Neural cell (in vitro differentiated cells): ENCODE data around the gene PLCE1. TPM values are rescaled to one million over a fixed set of nuclear protein-coding genes. Genes with fewer than 3 reads are reported as not detected.

ENCODE experiments used
- H2AFZ ChIP-seq: fragments of 200-600, 300-800 bp; sonication (generic), shearing (Covaris generic); 2 replicates; pipeline ENCODE4 v1.6.0; 2014; ENCODE audit warnings: low read depth, mild to moderate bottlenecking, antibody characterized with exemption, low read length, moderate library complexity
- H3F3A ChIP-seq: fragments of 200-600 bp; shearing (Covaris generic); 2 replicates; pipeline ENCODE4 v1.6.1; 2016; ENCODE audit warnings: mild to moderate bottlenecking, moderate library complexity, mixed read lengths, antibody characterized with exemption, low read length; ENCODE audit not compliant: insufficient read depth, poor library complexity, severe bottlenecking
- H3K27ac ChIP-seq: fragments of 200-600, 300-800 bp; sonication (generic), shearing (Covaris generic); 2 replicates; pipeline ENCODE4 v1.5.1; 2014; ENCODE audit warnings: mild to moderate bottlenecking, low read length, moderate library complexity
- H3K27me3 ChIP-seq: fragments of 300-800, 200-600 bp; sonication (generic), shearing (Covaris generic); 2 replicates; pipeline ENCODE4 v1.6.0; 2014; ENCODE audit warnings: mild to moderate bottlenecking, low read depth, low read length, moderate library complexity; ENCODE audit not compliant: insufficient read depth
- H3K36me3 ChIP-seq: fragments of 300-800, 200-600 bp; sonication (generic), shearing (Covaris generic); 2 replicates; pipeline ENCODE4 v1.5.1; 2014; ENCODE audit warnings: mild to moderate bottlenecking, antibody characterized with exemption, low read length, moderate library complexity; ENCODE audit not compliant: insufficient read depth
- H3K4me2 ChIP-seq: fragments of 300-800, 200-600 bp; sonication (generic), shearing (Covaris generic); 2 replicates; pipeline ENCODE4 v1.6.0; 2014; ENCODE audit warnings: mild to moderate bottlenecking, low read length
- H3K4me3 ChIP-seq: fragments of 300-800, 200-600 bp; sonication (generic), shearing (Covaris generic); 2 replicates; pipeline ENCODE4 v1.5.1; 2014; ENCODE audit warnings: mild to moderate bottlenecking, low read length, moderate library complexity
- H3K79me2 ChIP-seq: fragments of 200-600 bp; shearing (Covaris generic); replicated peaks from 2 replicates; pipeline ENCODE4 v1.6.0; 2014; ENCODE audit warnings: mild to moderate bottlenecking, low read length, moderate library complexity; ENCODE audit not compliant: insufficient read depth
- H3K9ac ChIP-seq: fragments of 300-800, 200-600 bp; sonication (generic), shearing (Covaris generic); 2 replicates; pipeline ENCODE4 v1.6.1; 2016; ENCODE audit warnings: mild to moderate bottlenecking, low read length, mixed read lengths
- H3K9me2 ChIP-seq: fragments of 200-600 bp; shearing (Covaris generic); 2 replicates; pipeline ENCODE4 v1.6.1; 2016; ENCODE audit warnings: mild to moderate bottlenecking, low read length, mixed read lengths; ENCODE audit not compliant: insufficient read depth
- H3K9me3 ChIP-seq: fragments of 200-600, 300-800 bp; sonication (generic), shearing (Covaris generic); 2 replicates; pipeline ENCODE4 v1.6.1; 2016; ENCODE audit warnings: mild to moderate bottlenecking, mixed run types, low read length, moderate library complexity, mixed read lengths
- H4K20me1 ChIP-seq: fragments of 200-600 bp; shearing (Covaris generic); 2 replicates; pipeline ENCODE4 v1.6.1; 2016; ENCODE audit warnings: mild to moderate bottlenecking, mixed run types; ENCODE audit not compliant: insufficient read depth
- EP300 ChIP-seq: fragments of 450-650 bp; conservative IDR thresholded peaks from 2 replicates; pipeline ENCODE4 v1.6.1; 2014; ENCODE audit warnings: antibody characterized with exemption, mild to moderate bottlenecking, moderate library complexity; ENCODE audit not compliant: poor library complexity, severe bottlenecking
- EZH2 ChIP-seq: fragments of 200-600, 300-800 bp; shearing (Covaris generic), sonication (generic); IDR thresholded peaks from 2 replicates; pipeline ENCODE4 v1.6.1; 2014; ENCODE audit warnings: antibody characterized with exemption, low read length, borderline replicate concordance, mild to moderate bottlenecking; ENCODE audit not compliant: insufficient read depth, poor library complexity, severe bottlenecking
- MXI1 ChIP-seq: fragments of 450-650 bp; conservative IDR thresholded peaks from 2 replicates; pipeline ENCODE4 v1.6.1; 2014; ENCODE audit warnings: antibody characterized with exemption, mild to moderate bottlenecking; ENCODE audit not compliant: poor library complexity, severe bottlenecking
- POLR2AphosphoS5 ChIP-seq: IDR thresholded peaks from 2 replicates; pipeline ENCODE4 v1.6.1; 2012
- RAD21 ChIP-seq: fragments of 450-650 bp; conservative IDR thresholded peaks from 2 replicates; pipeline ENCODE4 v1.6.1; 2014; ENCODE audit warnings: antibody characterized with exemption, mild to moderate bottlenecking, moderate library complexity
- SMC3 ChIP-seq: fragments of 450-650 bp; conservative IDR thresholded peaks from 2 replicates; pipeline ENCODE4 v1.6.1; 2014; ENCODE audit warnings: antibody characterized with exemption, mild to moderate bottlenecking, moderate library complexity; ENCODE audit not compliant: poor library complexity
- TAF1 ChIP-seq: IDR thresholded peaks from 2 replicates; pipeline ENCODE4 v1.6.1; 2012; ENCODE audit warnings: low read depth
- polyA plus RNA-seq: library from polyadenylated mRNA; depleted of rRNA; stranded (reverse); fragments of >200 nt; gene quantifications from 2 replicates; pipeline ENCODE4 v1.2.3, GENCODE V29; 2014
- TF ChIP-seq, protein P1 (sequence below): IDR thresholded peaks from 2 replicates; pipeline ENCODE4 v1.6.1; 2012; ENCODE audit warnings: borderline replicate concordance
- TF ChIP-seq, protein P2 (sequence below): fragments of 450-650 bp; IDR thresholded peaks from 2 replicates; pipeline ENCODE4 v1.5.1; 2014; ENCODE audit warnings: antibody characterized with exemption, mild to moderate bottlenecking, moderate library complexity; ENCODE audit not compliant: poor library complexity, severe bottlenecking

The PLCE1 gene
- polyA plus RNA-seq, 1 donor from 2014 or later: 0.22 TPM

DNA sequence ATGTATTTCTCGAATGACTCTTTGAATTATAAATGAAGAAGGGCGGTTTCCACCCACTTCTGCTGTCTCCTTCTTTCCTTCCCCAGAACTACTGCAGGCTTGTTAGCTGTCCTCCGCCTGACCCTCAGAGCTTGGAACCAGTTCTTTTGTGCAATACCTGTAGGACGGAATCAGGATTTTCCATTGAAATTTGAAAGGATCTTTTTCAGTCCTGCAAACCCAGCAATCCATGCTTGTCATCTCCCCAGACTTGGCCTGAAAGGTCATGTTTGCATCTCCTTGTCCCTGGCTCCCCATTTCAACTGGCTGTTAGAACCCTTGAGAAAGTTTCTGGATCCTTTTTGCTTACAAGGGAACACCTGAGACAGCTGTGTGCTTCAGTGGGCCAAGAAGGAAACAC is 47.5 kb downstream of the PLCE1 start:
- H3K79me2 ChIP-seq: no peaks in the 10 kb centered on the region
- H3K27me3 ChIP-seq: no peaks in the 10 kb centered on the region
- TF ChIP-seq POLR2AphosphoS5 (no peak), TAF1 (no peak), SMC3 (no peak), EZH2 (no peak)
- TF ChIP-seq, protein P1, sequence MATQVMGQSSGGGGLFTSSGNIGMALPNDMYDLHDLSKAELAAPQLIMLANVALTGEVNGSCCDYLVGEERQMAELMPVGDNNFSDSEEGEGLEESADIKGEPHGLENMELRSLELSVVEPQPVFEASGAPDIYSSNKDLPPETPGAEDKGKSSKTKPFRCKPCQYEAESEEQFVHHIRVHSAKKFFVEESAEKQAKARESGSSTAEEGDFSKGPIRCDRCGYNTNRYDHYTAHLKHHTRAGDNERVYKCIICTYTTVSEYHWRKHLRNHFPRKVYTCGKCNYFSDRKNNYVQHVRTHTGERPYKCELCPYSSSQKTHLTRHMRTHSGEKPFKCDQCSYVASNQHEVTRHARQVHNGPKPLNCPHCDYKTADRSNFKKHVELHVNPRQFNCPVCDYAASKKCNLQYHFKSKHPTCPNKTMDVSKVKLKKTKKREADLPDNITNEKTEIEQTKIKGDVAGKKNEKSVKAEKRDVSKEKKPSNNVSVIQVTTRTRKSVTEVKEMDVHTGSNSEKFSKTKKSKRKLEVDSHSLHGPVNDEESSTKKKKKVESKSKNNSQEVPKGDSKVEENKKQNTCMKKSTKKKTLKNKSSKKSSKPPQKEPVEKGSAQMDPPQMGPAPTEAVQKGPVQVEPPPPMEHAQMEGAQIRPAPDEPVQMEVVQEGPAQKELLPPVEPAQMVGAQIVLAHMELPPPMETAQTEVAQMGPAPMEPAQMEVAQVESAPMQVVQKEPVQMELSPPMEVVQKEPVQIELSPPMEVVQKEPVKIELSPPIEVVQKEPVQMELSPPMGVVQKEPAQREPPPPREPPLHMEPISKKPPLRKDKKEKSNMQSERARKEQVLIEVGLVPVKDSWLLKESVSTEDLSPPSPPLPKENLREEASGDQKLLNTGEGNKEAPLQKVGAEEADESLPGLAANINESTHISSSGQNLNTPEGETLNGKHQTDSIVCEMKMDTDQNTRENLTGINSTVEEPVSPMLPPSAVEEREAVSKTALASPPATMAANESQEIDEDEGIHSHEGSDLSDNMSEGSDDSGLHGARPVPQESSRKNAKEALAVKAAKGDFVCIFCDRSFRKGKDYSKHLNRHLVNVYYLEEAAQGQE: no peak
- H3K4me3 ChIP-seq: no peak overlapping the region
- H2AFZ ChIP-seq: no peak overlapping the region
- no peak overlapping the region for H3K27ac ChIP-seq
- H3F3A ChIP-seq: no peaks in the 10 kb centered on the region
- no peak overlapping the region for H3K4me2 ChIP-seq
- H3K36me3 ChIP-seq: no peaks in the 10 kb centered on the region
- no peaks in the 10 kb centered on the region for H4K20me1 ChIP-seq
- H3K9me2 ChIP-seq: no peaks in the 10 kb centered on the region
- H3K9ac ChIP-seq: no peak overlapping the region
- no peaks in the 10 kb centered on the region for H3K9me3 ChIP-seq

DNA sequence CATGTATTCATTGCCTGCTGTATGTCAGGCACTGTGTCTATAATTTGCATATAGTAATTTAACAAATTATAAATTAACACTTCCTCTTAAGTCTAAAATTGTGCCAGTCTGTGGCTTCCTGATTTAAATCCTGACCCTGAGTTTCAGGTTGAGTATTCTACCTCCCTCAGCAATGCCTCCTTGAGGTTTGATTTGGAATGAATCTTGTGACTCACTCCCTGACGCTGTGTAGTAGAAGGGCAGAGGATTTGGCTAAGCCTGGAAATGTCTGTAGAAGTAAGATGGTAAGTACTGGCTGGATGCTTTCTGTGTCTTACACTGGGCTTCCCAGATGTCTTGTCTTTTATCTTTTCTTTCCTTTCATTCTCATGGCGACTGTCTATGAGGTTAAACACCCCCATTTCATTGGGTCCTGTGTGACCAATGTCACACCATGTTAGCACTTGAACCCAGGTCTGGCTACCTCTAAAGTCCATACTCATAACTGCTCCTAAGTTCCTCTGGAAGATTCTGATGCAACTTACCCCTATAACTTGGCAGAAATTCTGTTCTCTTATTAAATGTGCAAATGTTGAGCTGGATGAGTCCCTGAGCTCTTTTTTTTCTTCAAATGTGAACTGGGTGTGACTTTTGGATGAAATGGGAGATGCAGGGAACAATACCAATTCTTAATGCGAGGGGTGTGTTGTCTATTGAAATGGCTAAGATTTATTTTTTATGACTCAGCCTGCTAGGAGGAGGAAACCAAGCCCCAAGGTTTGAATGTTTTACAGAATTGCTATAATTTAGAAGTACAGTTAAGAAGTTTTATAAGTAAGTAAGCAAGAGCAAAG is 48.5 kb downstream of the PLCE1 start:
- Histone ChIP-seq H3K27ac (no peak overlapping the region), H4K20me1 (no peaks in the 10 kb centered on the region), H3K4me2 (no peak overlapping the region), H3K4me3 (no peak overlapping the region), H3K9ac (no peak overlapping the region), H2AFZ (no peak overlapping the region), H3K36me3 (no peaks in the 10 kb centered on the region), H3K9me3 (no peaks in the 10 kb centered on the region), H3K79me2 (no peaks in the 10 kb centered on the region), H3K9me2 (no peaks in the 10 kb centered on the region), H3K27me3 (no peaks in the 10 kb centered on the region), H3F3A (no peaks in the 10 kb centered on the region)
- TF ChIP-seq MXI1: no peak
- no peak for TF ChIP-seq EZH2
- TF ChIP-seq, protein P1: no peak
- no peak for TF ChIP-seq POLR2AphosphoS5
- no peak for TF ChIP-seq EP300
- no peak for TF ChIP-seq RAD21
- TF ChIP-seq, protein P2, sequence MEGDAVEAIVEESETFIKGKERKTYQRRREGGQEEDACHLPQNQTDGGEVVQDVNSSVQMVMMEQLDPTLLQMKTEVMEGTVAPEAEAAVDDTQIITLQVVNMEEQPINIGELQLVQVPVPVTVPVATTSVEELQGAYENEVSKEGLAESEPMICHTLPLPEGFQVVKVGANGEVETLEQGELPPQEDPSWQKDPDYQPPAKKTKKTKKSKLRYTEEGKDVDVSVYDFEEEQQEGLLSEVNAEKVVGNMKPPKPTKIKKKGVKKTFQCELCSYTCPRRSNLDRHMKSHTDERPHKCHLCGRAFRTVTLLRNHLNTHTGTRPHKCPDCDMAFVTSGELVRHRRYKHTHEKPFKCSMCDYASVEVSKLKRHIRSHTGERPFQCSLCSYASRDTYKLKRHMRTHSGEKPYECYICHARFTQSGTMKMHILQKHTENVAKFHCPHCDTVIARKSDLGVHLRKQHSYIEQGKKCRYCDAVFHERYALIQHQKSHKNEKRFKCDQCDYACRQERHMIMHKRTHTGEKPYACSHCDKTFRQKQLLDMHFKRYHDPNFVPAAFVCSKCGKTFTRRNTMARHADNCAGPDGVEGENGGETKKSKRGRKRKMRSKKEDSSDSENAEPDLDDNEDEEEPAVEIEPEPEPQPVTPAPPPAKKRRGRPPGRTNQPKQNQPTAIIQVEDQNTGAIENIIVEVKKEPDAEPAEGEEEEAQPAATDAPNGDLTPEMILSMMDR: no peak
- TF ChIP-seq SMC3: no peak
- no peak for TF ChIP-seq TAF1
